Measurements from ENCODE around the gene SHROOM3.

DNA sequence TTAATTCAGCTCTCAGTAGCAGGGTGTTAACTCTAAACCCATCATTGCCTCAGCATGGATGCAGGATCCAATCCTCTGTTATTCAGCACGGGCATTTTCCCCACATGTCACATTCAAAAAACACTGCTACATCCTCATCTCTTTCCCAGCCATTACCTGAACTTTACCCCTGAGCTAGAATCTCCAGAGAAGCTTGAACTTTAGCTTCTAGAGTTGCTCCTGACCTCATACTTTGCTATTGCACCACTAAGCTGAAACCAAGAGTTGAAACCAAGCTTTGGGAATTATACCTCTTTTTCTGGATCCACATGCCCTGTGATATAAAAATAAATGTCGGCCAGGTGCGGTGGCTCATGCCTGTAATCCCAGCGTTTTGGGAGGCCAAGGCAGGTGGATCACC, 90.7 kb downstream of the SHROOM3 start:
- TF ChIP-seq, protein P1, sequence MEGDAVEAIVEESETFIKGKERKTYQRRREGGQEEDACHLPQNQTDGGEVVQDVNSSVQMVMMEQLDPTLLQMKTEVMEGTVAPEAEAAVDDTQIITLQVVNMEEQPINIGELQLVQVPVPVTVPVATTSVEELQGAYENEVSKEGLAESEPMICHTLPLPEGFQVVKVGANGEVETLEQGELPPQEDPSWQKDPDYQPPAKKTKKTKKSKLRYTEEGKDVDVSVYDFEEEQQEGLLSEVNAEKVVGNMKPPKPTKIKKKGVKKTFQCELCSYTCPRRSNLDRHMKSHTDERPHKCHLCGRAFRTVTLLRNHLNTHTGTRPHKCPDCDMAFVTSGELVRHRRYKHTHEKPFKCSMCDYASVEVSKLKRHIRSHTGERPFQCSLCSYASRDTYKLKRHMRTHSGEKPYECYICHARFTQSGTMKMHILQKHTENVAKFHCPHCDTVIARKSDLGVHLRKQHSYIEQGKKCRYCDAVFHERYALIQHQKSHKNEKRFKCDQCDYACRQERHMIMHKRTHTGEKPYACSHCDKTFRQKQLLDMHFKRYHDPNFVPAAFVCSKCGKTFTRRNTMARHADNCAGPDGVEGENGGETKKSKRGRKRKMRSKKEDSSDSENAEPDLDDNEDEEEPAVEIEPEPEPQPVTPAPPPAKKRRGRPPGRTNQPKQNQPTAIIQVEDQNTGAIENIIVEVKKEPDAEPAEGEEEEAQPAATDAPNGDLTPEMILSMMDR (IDR thresholded peaks at IDR 0.05), result no peak
- no peak for TF ChIP-seq POLR2A (IDR thresholded peaks at IDR 0.05)

Measured in Peyer's patch (tissue), 4 donors.